Posterior vena cava (tissue), 2 donors: ENCODE data around the gene TMEM135. TPM values are rescaled to one million over a fixed set of nuclear protein-coding genes. Genes with fewer than 3 reads are reported as not detected.
"Not testable (repeated sequence)": the region's sequence is repeated elsewhere in the genome, so short reads cannot be mapped to it uniquely, and the experiment has no call there.

Experiments used
- DNase-seq: peaks from one replicate; pipeline ENCODE4 v3.0.0-alpha.2; 2020; ENCODE audit warnings: low spot score
- intact Hi-C, 2 donors: fragments of 100-400 bp; cut with DNase I; formaldehyde crosslinking; loops; one replicate each; pipeline versions ENCODE4 v1.14.1 to v1.14.2; 2022 to 2023
- total RNA-seq, 2 donors: library from RNA; stranded (reverse); fragmentation: NEBNext Ultra II Directional; extraction: Animal tissue kit (Norgen Biotek cat#: 25700); gene quantifications; one replicate each; pipeline ENCODE4 v1.2.1, GENCODE V29; 2021
- donor health status: DM: yes; HTN: yes; CAD: no.
- donor health status: DM: yes; HTN: yes; CAD: no.

Gene TMEM135
- total RNA-seq, 2 donors from 2014 or later, result 16.2 to 25.2 TPM

DNA sequence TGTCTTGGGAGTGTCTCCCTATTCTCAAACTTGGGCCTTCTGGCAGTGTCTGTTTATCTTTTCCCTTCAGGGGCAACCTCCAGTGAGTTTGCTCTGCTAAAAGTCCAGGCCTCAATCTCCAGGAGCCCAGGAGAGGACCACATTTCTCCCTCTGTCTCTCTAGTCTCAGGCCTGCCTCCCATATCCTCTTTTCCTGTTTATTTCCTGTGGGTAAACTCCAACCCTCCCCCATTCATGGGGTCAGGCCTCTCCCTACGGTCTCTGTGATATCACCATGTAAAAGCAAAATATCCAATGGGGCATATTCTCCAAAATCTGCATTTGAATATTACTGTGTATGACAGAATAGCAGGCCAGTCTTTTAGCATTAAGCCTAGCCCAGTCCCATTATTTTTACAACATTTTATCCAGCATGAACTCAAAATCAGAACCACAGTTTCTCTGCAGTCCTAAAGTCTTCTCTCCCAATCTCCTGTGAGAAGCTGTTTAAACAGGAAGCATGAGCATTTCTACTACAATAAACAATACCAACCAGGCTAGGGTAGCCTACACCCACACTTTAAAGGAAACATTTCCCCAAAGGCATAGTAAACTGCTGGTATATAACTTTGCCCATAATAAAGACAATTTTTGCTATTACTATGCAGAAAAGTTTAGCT, 18.0 kb upstream of the TMEM135 start:
- no peak for DNase-seq
- intact Hi-C loops, result no loop called here

DNA sequence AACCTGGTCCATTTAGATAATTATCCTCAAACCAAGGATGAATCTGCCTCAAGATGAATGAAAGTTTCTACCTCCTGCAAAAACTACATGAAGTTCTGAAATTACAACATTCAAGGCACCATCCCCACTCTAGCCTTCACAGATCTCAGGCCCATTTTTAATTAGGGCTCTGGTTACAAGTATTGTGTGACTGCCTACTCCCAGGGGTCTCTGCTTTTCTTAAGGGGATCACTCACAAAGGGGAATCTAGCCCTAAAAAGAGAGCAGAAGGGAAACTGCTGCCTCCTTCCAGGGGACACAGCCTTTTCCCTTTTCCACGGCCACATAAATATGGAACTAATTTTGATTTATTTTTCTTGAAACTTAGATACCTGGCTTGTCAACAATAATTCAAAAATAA, 17.4 kb upstream of the TMEM135 start:
- intact Hi-C loops, result no loop called here
- DNase-seq, result no peak

DNA sequence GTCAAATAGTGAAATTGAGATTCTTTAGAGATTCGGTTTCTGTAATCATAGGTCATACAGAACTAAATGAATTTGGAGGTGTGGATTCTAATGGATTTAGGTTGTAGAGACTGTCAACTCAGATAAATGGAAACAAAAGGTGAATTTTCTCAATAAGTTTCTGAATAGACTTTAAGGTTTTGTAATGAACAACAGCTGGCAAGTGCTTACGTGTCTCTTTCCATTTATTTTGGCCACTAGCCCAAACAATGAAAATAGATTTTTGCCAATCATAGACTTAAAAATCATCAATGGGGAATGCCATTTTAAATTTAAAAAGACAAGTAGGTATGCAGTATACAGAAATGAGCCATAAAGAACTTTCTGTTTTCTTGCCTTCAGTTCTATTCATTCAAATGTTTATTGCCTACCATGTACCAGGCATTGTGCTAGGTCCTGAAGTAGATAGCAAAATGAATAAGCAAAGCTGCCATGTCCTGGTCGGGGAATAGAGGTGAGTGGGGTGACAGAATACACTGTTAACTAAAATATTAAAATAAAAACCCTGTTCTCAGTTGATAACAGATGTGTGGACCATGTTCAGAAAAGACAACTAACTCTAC, 16.9 kb upstream of the TMEM135 start:
- DNase-seq, result no peak
- intact Hi-C loops, result no loop called here

DNA sequence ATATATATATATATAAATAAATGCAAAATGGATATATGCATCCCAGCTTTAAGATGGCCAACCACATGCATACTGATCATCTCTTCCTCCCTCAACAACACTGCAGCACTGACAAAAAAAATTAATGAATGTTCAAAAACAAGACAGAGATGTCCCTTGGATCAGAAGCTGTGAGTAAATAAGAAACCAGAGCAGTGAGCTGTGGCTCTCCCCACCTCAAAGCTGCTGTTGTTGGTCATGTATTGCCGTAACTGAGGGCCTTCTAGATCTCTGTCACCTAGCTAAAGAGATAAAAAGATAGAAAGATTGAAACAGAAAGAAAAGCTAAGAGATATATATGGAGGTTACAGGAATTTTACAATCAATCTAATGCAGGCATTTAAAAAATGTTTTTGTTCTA, 15.5 kb upstream of the TMEM135 start:
- intact Hi-C loops, result no loop called here
- DNase-seq, result no peak

DNA sequence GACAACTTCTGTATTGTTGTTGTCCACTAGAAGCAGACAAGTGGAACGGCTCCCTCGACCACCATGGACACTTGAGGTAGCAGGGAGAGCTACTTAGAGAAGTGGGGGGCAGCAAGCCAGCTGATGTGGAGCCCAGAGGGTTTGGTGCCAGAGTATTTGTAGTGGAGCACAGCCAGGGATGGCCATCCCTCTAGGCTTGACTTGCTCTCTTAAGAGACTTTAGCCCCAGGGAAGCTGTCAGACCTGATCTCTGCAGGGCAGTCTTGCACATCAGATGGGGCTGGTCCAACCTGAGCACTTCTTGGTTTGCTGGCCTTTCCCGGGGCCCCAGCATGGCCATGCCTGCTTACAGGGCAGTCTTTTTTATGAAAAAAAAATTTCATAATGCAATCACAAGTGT, 15.0 kb upstream of the TMEM135 start:
- DNase-seq, result no peak
- intact Hi-C loops, result no loop called here

DNA sequence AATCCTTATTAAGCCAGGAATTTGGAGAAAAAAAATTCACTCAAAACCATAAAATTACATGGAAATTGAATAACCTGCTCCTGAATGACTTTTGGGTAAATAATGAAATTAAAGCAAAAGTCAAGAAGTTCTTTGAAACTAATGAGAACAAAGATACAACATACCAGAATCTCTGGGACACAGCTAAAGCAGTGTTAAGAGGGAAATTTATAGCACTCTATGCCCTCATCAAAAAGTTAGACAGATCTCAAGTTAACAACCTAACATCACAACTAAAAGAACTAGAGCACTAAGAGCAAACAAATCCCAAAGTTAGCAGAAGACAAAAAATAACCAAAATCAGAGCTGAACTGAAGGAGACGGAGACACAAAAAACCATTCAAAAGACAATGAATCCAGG, 11.3 kb upstream of the TMEM135 start:
- intact Hi-C loops, DNase-seq: not testable (repeated sequence)

DNA sequence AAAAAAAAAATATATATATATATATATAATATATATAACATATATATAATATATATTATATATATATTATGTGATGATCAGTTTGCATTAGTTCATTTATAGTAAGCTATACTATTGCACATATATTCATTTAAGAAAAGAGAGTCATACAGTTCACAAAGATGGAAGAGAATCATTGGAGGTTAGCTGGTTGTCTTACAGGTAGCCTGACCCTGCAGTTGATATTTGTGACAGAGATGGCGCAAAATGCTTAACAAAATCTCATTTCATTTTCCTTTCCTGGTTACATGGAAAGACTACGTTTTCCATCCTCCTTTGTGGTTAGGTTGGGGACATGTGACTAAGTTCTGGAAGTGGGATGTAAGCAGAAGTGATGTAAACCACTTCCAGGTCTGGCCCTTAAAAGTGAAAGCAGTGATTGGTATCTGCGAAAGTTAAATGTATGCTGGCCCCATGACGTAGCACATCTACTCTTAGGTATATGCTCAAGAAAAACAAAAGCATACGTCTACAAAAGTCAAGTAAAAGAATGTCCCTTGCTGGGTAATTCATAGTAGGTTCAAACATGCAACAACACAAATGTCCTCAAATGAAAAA, 7.2 kb upstream of the TMEM135 start:
- no peak for DNase-seq
- intact Hi-C loops, result no loop called here

DNA sequence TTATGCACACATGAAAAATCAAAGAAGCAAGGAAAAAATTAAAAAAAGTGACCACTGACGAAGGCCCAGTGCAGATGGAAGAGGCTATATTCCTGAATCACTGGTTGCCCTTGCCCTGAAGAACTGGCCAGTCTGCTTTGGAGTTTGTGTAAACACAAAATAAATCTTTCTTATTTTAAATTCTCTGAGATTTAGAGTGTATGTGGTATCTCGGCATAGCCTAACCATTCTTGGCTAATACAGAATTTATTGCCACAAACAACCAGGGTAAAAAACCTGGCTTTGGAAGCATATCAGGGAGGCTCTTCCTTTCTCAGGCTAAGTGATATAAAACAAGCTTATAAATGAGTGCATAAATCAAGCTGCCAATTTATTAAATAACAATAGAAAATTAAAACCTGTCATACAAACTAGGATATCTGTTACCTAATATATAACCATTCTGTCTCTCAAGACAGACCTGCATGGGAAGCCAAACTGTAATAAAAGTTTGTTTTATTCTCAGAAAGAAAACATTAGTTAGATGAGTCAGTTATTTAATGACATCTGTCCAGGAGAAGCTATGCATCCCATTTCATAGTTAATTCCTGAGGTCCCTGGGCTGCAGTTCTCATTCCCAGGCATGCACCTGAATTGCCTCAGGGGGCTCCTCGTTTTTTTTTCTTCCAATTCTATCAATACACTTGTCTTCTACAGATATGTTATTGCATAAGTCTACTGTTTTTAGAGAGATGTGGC, 6.1 kb upstream of the TMEM135 start:
- no peak for DNase-seq
- intact Hi-C loops, result no loop called here

DNA sequence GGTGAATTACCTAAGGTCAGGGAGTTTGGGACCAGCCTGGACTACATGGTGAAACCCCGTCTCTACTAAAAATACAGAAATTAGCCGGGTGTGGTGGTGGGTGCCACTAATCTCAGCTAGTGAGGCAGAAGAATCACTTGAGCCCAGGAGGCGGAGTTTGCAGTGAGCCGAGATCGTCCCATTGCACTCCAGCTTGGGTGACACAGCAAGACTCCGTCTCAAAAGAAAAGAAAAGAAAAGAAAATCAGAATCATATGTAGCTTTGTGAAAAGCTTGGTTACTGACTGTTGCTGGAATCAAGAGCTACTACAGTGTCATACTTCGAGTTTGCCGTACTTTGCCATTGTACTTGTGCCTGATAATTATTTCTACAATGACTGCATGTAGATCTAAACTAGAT, 4.2 kb upstream of the TMEM135 start:
- no peak for DNase-seq
- intact Hi-C loops, result no loop called here

DNA sequence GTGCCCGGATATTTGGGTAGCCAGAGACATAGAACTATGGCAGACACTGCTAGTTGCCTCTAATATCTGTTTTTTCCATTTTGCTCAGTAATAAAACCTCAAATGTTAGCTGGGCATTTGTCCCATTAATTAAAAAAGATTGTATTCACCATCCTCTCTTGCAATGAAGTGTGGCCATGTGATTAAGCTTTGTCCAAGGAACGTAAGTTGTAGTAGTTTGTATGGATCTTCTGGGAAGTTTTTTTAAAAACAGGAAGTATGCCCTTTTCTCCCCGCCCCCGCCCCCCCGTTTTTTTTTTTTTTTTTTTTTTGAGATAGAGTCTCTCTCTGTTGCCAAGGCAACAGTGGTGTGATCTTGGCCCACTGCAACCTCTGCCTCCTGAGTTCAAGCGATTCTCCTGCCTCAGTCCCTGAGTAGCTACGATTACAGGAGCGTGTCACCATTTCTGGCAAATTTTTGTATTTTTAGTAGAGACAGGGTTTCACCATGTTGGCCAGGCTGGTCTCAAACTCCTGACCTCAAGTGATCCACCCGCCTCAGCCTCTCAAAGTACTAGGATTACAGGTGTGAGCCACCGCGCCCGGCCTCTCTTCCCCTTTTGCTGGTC, 1.7 kb upstream of the TMEM135 start:
- DNase-seq, result no peak
- intact Hi-C loops, result no loop called here

DNA sequence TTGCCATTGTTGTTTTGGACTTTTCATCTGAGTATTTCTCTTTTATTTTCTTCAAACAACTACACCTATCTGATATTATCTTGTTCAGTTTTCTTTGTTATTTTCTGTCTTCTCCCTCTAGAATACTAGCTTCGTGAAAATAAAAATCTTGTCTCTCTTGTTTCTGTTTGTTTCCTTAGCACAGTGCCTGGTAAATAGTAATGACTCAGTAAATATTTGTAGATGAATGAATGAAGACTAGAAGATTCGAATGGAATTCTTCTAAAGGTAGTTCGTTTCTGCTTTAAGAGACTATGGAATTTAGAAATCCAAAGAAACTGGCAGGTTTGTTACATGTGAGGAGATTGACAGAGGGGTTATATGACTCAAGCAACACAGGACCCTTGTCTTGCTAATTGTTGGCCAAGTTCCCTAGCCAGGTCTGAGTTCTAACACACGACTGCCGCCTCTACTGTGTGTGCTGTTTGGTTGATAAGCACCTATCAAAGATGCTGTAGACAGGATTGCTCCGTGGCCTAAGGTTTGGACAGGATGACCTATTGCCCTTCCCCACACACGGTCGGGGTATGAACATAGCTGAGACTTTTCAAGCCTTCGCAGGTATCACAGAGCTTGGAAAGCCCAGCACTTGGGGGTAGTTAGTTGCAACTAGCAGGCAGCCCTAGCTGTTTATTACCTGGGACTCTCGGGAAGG, 831 bp upstream of the TMEM135 start:
- intact Hi-C loops, result no loop called here
- no peak for DNase-seq

DNA sequence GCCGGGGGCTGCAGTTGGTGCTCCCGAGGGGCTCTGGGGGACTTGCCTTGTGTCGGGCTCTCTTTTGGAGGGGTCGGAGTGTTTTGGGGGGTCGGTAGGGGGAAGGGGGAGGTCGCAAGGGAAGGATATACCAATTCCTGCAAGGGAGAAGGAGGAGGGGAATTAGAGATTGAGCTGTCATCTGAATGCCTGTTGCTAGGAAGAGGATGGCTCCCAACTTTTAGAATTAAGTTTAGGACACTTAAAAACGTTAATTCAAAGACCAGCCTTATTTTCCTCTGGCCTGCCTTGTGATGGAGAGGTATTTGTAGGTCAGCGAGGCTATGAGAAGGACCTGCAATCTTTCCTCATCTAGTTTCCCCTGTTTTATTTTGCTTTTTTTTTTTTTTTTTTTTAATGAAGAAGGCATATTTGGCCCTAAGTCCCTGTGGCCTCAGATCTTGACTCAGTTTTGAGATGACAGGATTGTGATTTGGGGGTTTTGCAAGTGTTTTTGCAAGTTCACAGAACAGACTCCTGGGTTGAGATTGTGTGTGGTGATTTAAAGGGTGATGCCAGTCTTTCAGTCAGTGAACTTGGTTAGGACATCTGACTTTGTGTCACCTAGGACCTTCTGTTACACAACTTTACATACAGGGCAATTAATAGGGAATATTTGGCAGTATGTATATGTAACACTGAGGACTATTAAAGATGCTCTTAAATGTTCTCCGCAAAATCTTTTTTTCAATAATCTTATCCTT, 672 bp downstream of the TMEM135 start:
- DNase-seq, result no peak
- intact Hi-C loops, result no loop called here

DNA sequence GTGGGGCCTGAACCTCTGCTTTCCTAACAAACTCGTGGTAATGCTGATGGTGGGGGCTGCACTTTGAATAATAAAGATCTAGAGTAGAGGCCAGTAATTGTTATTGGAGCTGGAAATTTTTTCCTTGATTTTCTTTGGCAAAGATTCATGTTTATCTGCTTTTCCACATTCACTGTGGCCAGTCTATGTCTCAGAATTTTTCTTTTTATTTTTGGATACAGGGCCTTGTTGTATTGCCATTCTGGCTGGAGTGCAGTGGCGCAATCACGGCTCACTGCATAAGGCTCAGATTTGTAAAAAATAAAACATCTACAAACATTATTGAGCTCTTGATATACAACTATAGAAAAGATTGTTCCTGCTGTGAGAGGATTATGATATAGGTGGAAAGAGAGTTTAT, 1.6 kb downstream of the TMEM135 start:
- DNase-seq, result no peak

DNA sequence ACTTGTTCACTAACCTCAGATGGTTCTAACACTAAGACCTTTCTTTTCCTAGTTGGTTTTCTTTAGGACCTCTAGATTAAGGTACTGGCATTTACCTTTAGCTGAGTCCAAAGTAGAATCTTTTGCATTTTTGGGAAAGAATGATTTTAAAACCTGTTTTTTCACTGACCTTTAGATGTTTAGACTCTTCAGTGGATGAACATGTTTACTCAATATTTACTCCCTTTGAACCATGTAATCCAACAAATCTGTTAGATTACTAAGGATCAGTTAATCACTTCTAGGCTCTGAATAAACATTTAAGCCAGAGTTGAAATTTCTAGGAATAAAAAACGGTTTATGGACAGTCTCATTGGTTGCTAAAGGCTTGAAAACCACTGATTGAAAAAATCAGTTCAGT, 6.2 kb downstream of the TMEM135 start:
- intact Hi-C loops, result no loop called here
- DNase-seq, result no peak

More for the DNA sequence above, 1.6 kb downstream of the TMEM135 start:
- intact Hi-C loops, result no loop called here

DNA sequence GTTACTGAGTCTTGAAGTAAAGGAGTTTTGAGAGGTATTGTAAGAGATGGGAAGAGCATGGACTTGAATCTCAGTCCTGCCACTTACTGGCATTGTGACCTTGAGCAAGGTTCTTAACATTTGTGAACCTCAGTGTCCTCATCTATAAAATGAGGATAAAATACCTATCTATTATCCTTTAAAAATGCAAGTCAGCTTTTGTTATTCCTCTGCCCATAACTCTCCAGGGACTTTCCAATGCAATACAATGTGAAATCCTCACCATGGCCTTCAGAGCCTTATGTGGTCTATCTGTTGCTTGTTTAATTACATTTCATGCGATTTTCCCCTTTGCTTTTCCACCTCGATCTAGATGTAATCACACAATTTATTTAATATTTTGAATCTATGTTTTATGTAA, 9.1 kb downstream of the TMEM135 start:
- intact Hi-C loops, result no loop called here
- no peak for DNase-seq

DNA sequence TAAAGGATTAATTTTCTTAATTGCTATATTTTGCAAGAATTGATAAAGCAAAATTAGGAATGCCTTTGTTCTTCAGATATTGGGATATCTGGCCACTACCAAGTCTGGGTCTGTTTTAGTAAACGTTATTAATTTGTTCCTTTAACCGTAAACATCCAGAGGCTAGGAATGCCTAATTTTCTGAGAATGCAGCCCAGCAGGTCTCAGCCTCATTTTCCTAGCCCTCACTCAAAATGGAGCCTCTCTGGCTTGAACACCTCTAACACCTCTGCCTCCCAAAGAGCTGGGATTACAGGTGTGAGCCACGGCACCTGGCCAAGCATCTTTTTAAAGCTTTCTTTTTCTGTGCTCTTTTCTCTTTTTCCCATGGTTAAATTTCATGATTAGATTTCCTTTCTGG, 18.4 kb downstream of the TMEM135 start:
- no peak for DNase-seq
- intact Hi-C loops, result no loop called here

DNA sequence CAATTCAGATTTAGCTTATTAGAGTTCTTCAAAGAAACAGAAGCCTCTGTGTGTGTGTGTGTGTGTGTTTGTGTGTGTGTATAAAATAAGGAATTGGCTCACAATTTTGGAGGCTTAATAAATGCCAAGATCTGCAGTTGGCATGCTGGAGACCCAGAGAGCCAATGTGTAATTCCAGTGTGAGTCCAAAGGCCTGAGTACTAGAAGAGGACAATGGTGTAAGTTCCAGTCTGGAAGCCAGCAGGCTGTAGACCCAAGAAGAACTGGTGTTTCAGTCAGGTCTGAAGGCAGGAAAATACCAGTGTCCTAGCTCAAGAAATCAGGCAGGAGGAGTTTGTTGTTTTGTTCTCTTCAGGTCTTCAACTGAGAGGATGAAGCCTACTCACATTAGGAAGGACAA, 20.0 kb downstream of the TMEM135 start:
- intact Hi-C loops, result no loop called here

DNA sequence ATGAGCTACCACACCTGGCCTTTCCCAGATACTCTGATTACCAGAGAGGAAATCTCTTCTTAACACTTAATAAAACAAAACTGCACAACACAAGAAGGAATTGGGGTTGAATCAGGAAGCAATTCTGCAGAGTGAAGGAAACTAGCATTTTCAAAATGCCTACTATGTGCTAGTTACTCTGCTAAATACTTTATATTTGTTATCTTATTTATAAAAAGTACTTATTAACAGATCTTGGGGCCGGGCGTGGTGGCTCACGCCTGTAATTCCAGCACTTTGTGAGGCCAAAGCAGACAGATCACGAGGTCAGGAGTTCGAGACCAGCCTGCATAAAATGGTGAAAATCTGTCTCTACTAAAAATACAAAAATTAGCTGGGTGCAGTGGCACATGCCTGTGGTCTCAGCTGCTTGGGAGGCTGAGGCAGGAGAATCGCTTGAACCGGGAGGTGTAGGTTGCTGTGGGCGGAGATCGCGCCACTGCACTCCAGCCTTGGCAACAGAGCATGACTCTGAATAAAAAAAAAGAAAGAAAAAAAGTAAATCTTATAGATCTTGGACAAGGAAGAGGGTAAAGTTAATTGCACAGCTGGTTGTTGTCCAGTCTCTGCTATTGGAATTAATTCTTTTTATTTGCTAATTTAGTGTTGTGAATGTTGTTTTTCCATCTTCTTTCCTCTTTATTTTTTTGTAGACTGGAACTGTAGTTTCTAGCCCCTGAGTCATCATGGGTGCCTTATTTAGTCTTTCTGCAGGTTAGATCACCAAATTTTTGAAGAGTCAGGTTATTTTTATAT, 22.1 kb downstream of the TMEM135 start:
- intact Hi-C loops, result no loop called here
- no peak for DNase-seq

More for the DNA sequence above, 20.0 kb downstream of the TMEM135 start:
- no peak for DNase-seq
